ENCODE measurements around the gene DCDC2C. TPM values are rescaled to one million over a fixed set of nuclear protein-coding genes. Genes with fewer than 3 reads are reported as not detected.

The DCDC2C gene
- total and polyA plus RNA-seq, 2 donors from 2014 or later, result not detected

GRCh38 chr2:3727397-3728045, 24.1 kb downstream of the DCDC2C start:
- FAIRE-seq (no peak), DNase-seq (peak in 1 of 5 donors; percentile 8)
- intact Hi-C loops (cut with DNase I), result no loop called here

GRCh38 chr2:3728104-3729054, 25.0 kb downstream of the DCDC2C start:
- Histone ChIP-seq H3K4me3 (ENCODE audit: low read length in 3 of 3) (peak overlapping the region in 2 of 3 donors; percentile 7 to 13), H3K9me3 (ENCODE audit: control insufficient read depth in 2 of 3, insufficient read depth in 1 of 3, low read length in 3 of 3) (no peaks in the 10 kb centered on the region), H3K36me3 (ENCODE audit: control insufficient read depth in 2 of 3, insufficient read depth in 3 of 3, low read length in 3 of 3) (no peaks in the 10 kb centered on the region), H3K9ac (ENCODE audit: low read length in 3 of 3) (no peak overlapping the region), H3K4me1 (ENCODE audit: control insufficient read depth in 2 of 3, insufficient read depth in 2 of 3, low read depth in 1 of 3, low read length in 3 of 3) (no peaks in the 10 kb centered on the region), H3K27me3 (ENCODE audit: control insufficient read depth, insufficient read depth, low read length) (no peaks in the 10 kb centered on the region), H3K27ac (ENCODE audit: low read depth in 2 of 2, low read length in 2 of 2) (no peak overlapping the region)
- FAIRE-seq, result no peak
- intact Hi-C loops (cut with DNase I), result no loop called here
- peak; percentile 47 for TF ChIP-seq CTCF (IDR thresholded peaks at IDR 0.05; ENCODE audit: borderline replicate concordance, extremely low read depth, insufficient read depth)
- DNase-seq, result peak in 3 of 5 donors; percentile 35 to 87 (median 79)

More at GRCh38 chr2:3727397-3728045, 24.1 kb downstream of the DCDC2C start:
- Histone ChIP-seq H3K4me1 (ENCODE audit: control insufficient read depth in 2 of 3, insufficient read depth in 2 of 3, low read depth in 1 of 3, low read length in 3 of 3) (no peaks in the 10 kb centered on the region), H3K36me3 (ENCODE audit: control insufficient read depth in 2 of 3, insufficient read depth in 3 of 3, low read length in 3 of 3) (no peaks in the 10 kb centered on the region), H3K9ac (ENCODE audit: low read length in 3 of 3) (no peak overlapping the region), H3K27ac (ENCODE audit: low read depth in 2 of 2, low read length in 2 of 2) (no peak overlapping the region), H3K27me3 (ENCODE audit: control insufficient read depth, insufficient read depth, low read length) (no peaks in the 10 kb centered on the region), H3K4me3 (ENCODE audit: low read length in 3 of 3) (peak overlapping the region in 1 of 3 donors; percentile 7), H3K9me3 (ENCODE audit: control insufficient read depth in 2 of 3, insufficient read depth in 1 of 3, low read length in 3 of 3) (no peaks in the 10 kb centered on the region)
- TF ChIP-seq CTCF (IDR thresholded peaks at IDR 0.05; ENCODE audit: borderline replicate concordance, extremely low read depth, insufficient read depth), result no peak

DNA sequence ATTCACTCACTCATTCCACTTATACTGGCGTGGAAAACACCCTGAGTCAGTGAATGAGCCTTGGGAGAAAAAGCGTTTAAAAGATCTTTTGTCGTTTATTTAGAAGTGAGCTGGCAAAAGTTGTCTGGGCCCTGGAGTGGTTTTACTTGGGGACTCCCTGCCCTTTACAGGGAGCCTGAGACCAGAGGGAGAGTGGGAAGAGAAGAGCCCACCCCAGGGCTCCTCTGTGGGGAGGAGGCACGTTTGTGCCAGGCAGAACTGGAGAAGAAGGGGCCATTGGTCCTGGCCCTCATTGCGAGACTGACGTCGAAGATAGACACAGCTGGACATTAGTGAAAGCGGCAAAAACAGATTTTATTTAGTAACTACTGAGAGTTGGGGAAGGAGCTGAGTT, 25.7 kb downstream of the DCDC2C start:
- no peak for TF ChIP-seq CTCF (IDR thresholded peaks at IDR 0.05; ENCODE audit: borderline replicate concordance, extremely low read depth, insufficient read depth)
- Histone ChIP-seq H3K27me3 (ENCODE audit: control insufficient read depth, insufficient read depth, low read length) (no peaks in the 10 kb centered on the region), H3K4me3 (ENCODE audit: low read length in 3 of 3) (no peak overlapping the region), H3K36me3 (ENCODE audit: control insufficient read depth in 2 of 3, insufficient read depth in 3 of 3, low read length in 3 of 3) (no peaks in the 10 kb centered on the region), H3K4me1 (ENCODE audit: control insufficient read depth in 2 of 3, insufficient read depth in 2 of 3, low read depth in 1 of 3, low read length in 3 of 3) (no peaks in the 10 kb centered on the region), H3K27ac (ENCODE audit: low read depth in 2 of 2, low read length in 2 of 2) (no peak overlapping the region), H3K9me3 (ENCODE audit: control insufficient read depth in 2 of 3, insufficient read depth in 1 of 3, low read length in 3 of 3) (no peaks in the 10 kb centered on the region), H3K9ac (ENCODE audit: low read length in 3 of 3) (no peak overlapping the region)
- intact Hi-C loops (cut with DNase I), result no loop called here
- FAIRE-seq (no peak), DNase-seq (peak in 1 of 5 donors; percentile 8)

Data from kidney (tissue), 14 donors.